Adrenal gland (tissue), 5 donors: ENCODE data around the gene GALNT4.

Source experiments
- POLR2A ChIP-seq, 2 donors: fragments of 450-650 bp; IDR thresholded peaks; one replicate each; pipeline ENCODE4 v1.6.1; 2017; ENCODE audit warnings: antibody characterized with exemption in 2 of 2, mild to moderate bottlenecking in 2 of 2, moderate library complexity in 1 of 2
- TF ChIP-seq, protein P1 (sequence below), 6 experiments: fragments of 450-650 bp in 4 of 6; fragments of 200-600 bp in 2 of 6; sonication (generic) in 1 of 6; IDR thresholded peaks; 1 replicate in 5 of 6; 2 replicates in 1 of 6; pipeline versions ENCODE4 v1.5.1 to v1.8.0; 2016 to 2021; ENCODE audit warnings: antibody characterized with exemption in 6 of 6, mild to moderate bottlenecking in 2 of 6, moderate library complexity in 1 of 6
- donor health status: DM: no; HTN: no; CAD: no.

DNA sequence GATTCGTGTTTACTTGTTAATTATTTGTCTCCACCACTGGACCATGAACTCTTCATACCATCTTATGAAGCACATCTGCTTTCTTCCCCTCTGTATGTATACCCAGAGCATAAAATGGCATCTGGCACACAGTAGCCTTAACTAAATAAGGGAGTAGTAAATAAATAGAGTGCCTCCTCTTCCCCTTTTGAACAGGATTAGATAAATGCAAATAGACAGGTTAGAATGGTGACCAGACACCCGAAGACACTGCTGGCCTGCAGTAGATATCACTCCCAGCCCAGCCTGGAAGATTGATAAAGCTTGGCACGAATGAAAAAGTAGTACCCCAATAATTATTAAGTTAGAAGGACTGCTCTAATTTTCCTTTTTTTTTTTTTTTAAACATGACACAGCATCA is 6.9 kb downstream of the GALNT4 start:
- TF ChIP-seq, protein P1, sequence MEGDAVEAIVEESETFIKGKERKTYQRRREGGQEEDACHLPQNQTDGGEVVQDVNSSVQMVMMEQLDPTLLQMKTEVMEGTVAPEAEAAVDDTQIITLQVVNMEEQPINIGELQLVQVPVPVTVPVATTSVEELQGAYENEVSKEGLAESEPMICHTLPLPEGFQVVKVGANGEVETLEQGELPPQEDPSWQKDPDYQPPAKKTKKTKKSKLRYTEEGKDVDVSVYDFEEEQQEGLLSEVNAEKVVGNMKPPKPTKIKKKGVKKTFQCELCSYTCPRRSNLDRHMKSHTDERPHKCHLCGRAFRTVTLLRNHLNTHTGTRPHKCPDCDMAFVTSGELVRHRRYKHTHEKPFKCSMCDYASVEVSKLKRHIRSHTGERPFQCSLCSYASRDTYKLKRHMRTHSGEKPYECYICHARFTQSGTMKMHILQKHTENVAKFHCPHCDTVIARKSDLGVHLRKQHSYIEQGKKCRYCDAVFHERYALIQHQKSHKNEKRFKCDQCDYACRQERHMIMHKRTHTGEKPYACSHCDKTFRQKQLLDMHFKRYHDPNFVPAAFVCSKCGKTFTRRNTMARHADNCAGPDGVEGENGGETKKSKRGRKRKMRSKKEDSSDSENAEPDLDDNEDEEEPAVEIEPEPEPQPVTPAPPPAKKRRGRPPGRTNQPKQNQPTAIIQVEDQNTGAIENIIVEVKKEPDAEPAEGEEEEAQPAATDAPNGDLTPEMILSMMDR (IDR thresholded peaks at IDR 0.05) = no peak
- no peak for TF ChIP-seq POLR2A (IDR thresholded peaks at IDR 0.05)
